ENCODE data around the gene ZBTB20.

GRCh38 chr3:114487502-114487901 lies 659.6 kb downstream of the ZBTB20 start:
- TF ChIP-seq CTCF (conservative IDR thresholded peaks at IDR 0.05 in 1 of 2, IDR thresholded peaks at IDR 0.05 in 1 of 2; ENCODE audit: low read depth in 1 of 2, low read length in 2 of 2) (no peak), EZH2 (IDR thresholded peaks at IDR 0.05; ENCODE audit: low read length, missing control alignments) (no peak)
